Measurements from ENCODE around the gene CAMSAP2. TPM values are rescaled to one million over a fixed set of nuclear protein-coding genes. Genes with fewer than 3 reads are reported as not detected.

CAMSAP2 gene
- total RNA-seq, 2 donors from 2014 or later = 8.8 to 19.1 TPM

DNA sequence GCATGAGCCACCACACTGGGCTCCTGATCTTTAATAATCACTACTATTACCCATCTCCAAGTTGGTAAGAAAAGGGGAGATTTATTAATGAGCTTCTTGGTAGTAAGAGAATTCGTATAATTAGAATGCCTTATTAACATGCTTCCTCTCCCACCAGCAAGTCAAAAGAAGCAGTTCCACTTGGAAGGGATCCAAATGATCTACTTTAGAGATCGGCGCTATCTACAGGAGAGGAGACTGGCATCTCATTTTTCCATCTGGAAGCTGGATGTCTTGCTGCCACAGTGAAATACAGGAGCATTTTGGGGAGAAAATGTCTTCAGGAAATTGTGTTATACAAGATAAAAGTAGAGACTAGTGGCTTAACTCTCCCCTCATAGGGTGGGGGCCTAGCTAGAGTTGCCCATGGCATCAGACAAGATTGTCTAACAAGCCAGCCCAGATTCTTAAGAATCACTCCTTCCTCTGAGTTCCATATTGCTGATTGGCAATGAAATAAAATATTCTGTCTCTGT lies 33.6 kb upstream of the CAMSAP2 start:
- H3K27me3 ChIP-seq = no peaks in the 10 kb centered on the region
- H3K4me3 ChIP-seq = no peak overlapping the region
- no peaks in the 10 kb centered on the region for H3K36me3 ChIP-seq (replicated peaks in 1 of 2; ENCODE audit: insufficient read depth in 1 of 2, low read depth in 2 of 2)
- intact Hi-C loops (cut with DNase I) = no loop called here
- no peak for TF ChIP-seq POLR2A (IDR thresholded peaks at IDR 0.05)
- TF ChIP-seq, protein P1, sequence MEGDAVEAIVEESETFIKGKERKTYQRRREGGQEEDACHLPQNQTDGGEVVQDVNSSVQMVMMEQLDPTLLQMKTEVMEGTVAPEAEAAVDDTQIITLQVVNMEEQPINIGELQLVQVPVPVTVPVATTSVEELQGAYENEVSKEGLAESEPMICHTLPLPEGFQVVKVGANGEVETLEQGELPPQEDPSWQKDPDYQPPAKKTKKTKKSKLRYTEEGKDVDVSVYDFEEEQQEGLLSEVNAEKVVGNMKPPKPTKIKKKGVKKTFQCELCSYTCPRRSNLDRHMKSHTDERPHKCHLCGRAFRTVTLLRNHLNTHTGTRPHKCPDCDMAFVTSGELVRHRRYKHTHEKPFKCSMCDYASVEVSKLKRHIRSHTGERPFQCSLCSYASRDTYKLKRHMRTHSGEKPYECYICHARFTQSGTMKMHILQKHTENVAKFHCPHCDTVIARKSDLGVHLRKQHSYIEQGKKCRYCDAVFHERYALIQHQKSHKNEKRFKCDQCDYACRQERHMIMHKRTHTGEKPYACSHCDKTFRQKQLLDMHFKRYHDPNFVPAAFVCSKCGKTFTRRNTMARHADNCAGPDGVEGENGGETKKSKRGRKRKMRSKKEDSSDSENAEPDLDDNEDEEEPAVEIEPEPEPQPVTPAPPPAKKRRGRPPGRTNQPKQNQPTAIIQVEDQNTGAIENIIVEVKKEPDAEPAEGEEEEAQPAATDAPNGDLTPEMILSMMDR (IDR thresholded peaks at IDR 0.05) = no peak
- no peak overlapping the region for H3K27ac ChIP-seq
- ATAC-seq (no peak), DNase-seq (no peak)
- H3K4me1 ChIP-seq = no peaks in the 10 kb centered on the region
- WGBS, 2 donors = 73 to 77% methylated on average over 3 of the region's 3 CpGs
- no peaks in the 10 kb centered on the region for H3K9me3 ChIP-seq

DNA sequence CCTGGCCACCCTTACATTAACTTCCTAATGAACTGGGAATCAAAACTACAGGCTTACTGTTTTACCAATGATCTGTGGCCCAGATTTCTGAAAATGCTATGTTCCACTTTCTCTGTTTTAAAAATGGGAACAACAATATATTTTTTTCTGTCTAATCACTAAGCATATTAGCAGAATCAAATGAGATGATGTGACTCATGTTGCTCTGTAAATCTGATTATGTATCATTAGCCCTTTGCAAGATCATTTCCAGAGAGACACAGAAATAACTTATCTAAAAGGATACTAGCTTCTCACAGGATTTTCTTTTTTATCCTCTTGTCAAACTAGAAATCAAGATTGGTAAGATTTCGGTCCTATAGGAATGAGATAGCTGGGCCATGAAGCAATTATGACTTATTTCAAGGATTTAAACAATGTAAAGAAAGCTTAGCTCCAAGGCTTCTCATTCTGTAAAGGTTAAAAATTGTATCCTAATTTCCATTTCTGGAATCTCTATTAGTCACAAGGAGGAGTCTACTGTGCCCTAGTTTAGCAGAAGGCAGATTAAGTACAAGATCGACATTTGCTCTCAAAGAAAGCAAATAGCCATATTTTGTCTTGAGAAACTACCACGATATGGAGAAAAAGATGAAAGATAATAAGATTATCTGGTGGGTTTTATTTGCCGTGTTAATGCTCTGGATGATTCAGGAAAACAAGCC lies 32.4 kb upstream of the CAMSAP2 start:
- ATAC-seq = no peak
- WGBS, 2 donors = 69 to 70% methylated on average over 4 of the region's 4 CpGs
- H3K36me3 ChIP-seq (replicated peaks in 1 of 2; ENCODE audit: insufficient read depth in 1 of 2, low read depth in 2 of 2) = no peaks in the 10 kb centered on the region
- no peaks in the 10 kb centered on the region for H3K9me3 ChIP-seq
- no peak for TF ChIP-seq POLR2A (IDR thresholded peaks at IDR 0.05)
- TF ChIP-seq, protein P1 (IDR thresholded peaks at IDR 0.05) = no peak
- no peaks in the 10 kb centered on the region for H3K27me3 ChIP-seq
- no peak overlapping the region for H3K27ac ChIP-seq
- H3K4me1 ChIP-seq = no peaks in the 10 kb centered on the region
- no peak for DNase-seq
- intact Hi-C loops (cut with DNase I) = no loop called here
- no peak overlapping the region for H3K4me3 ChIP-seq

DNA sequence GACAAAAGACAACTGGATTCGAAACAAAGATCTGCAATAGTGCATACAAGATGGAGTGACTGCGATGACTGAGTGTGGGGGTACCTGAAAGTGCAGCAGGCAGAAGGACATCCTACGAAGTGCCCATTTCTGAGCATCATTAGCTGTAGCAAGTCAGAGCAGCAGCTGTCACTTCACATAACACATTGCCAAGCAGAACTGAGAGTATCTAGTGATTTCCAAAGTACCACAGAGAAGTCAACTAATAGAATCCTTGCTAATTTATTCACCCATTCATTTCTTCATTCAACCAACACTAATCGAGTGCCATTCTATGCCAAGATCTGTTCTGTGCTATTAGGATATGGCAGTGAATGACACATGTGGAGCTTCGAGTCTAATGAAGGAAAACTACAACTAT lies 31.6 kb upstream of the CAMSAP2 start:
- no peaks in the 10 kb centered on the region for H3K9me3 ChIP-seq
- ATAC-seq (no peak), DNase-seq (no peak)
- H3K36me3 ChIP-seq (replicated peaks in 1 of 2; ENCODE audit: insufficient read depth in 1 of 2, low read depth in 2 of 2) = no peaks in the 10 kb centered on the region
- H3K27me3 ChIP-seq = no peaks in the 10 kb centered on the region
- H3K27ac ChIP-seq = no peak overlapping the region
- intact Hi-C loops (cut with DNase I) = no loop called here
- H3K4me3 ChIP-seq = no peak overlapping the region
- no peaks in the 10 kb centered on the region for H3K4me1 ChIP-seq
- 73 to 87% methylated on average over 5 of the region's 5 CpGs for WGBS, 2 donors
- no peak for TF ChIP-seq POLR2A (IDR thresholded peaks at IDR 0.05)
- TF ChIP-seq, protein P1 (IDR thresholded peaks at IDR 0.05) = no peak

DNA sequence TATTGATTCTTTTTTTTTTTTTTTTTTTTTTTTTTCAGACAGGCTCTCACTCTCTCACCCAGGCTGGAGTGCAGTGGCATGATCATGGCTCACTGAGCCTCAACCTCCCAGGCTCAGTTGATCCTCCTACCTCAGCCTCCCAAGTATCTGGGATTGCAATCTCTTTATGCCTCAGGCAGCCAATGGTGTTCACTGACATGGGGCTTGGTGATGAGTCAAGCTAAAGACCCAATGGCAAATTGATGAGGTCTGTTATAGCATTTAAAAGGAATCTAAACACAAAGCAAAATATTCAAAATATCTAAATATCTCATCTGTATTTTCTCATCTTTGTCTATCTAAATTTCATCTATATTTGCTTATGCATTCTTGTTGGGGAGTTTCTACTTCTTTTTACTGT lies 30.5 kb upstream of the CAMSAP2 start:
- Histone ChIP-seq H3K4me1 (no peaks in the 10 kb centered on the region), H3K36me3 (replicated peaks in 1 of 2; ENCODE audit: insufficient read depth in 1 of 2, low read depth in 2 of 2) (no peaks in the 10 kb centered on the region), H3K27ac (no peak overlapping the region), H3K4me3 (no peak overlapping the region), H3K9me3 (no peaks in the 10 kb centered on the region), H3K27me3 (no peaks in the 10 kb centered on the region)
- intact Hi-C loops (cut with DNase I) = no loop called here
- no peak for ATAC-seq
- no peak for DNase-seq
- TF ChIP-seq POLR2A (IDR thresholded peaks at IDR 0.05) = no peak
- TF ChIP-seq, protein P1 (IDR thresholded peaks at IDR 0.05) = no peak

DNA sequence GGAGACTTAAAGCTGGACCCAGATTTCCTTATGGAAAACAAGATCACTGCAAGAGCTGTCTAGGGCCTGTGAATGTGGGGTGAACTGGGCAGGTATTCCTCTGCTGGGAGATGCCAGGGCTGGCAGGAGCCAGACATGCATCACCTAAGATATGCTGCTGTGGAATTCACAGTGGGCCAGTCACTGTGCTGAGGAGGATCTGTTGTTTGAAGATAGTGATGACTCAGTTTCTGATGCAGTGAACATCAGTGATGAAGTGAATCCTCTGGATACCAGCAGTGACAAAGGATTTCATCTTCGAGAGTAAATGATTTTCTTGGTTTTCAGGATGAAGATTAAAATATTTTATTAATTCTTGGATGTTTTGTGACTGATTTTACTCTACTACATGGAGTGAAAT lies 29.9 kb upstream of the CAMSAP2 start:
- Histone ChIP-seq H3K27ac (no peak overlapping the region), H3K4me3 (no peak overlapping the region), H3K27me3 (no peaks in the 10 kb centered on the region), H3K36me3 (replicated peaks in 1 of 2; ENCODE audit: insufficient read depth in 1 of 2, low read depth in 2 of 2) (no peaks in the 10 kb centered on the region), H3K9me3 (no peaks in the 10 kb centered on the region), H3K4me1 (no peaks in the 10 kb centered on the region)
- intact Hi-C loops (cut with DNase I) = no loop called here
- DNase-seq = no peak
- TF ChIP-seq POLR2A (IDR thresholded peaks at IDR 0.05) = no peak
- TF ChIP-seq, protein P1 (IDR thresholded peaks at IDR 0.05) = no peak
- no peak for ATAC-seq
- WGBS, 2 donors = 68 to 73% methylated on average over 1 of the region's 1 CpG
